HG03457 (cell line): ENCODE measurements around the gene CEP44.
"Not testable (repeated sequence)": the region's sequence is repeated elsewhere in the genome, so short reads cannot be mapped to it uniquely, and the experiment has no call there.

Source experiments
- ATAC-seq: cut with Tn5 transposase; IDR thresholded peaks from one replicate; pipeline ENCODE4 v1.9.1; 2021; ENCODE audit warnings: moderate number of reproducible peaks; ENCODE audit not compliant: unreplicated experiment

CEP44 gene

GRCh38 chr4:174320494-174321199 is 36.9 kb downstream of the CEP44 start:
- no peak for ATAC-seq

- no peak for ATAC-seq
Observed at GRCh38 chr4:174324236-174324635, 40.5 kb downstream of the CEP44 start.

GRCh38 chr4:174324725-174325124 is 41.0 kb downstream of the CEP44 start:
- ATAC-seq = no peak

- no peak for ATAC-seq
Observed at GRCh38 chr4:174332741-174333493, 49.2 kb downstream of the CEP44 start.

- peak; percentile 92 for ATAC-seq
Observed at GRCh38 chr4:174334628-174335027, 50.9 kb downstream of the CEP44 start.

- no peak for ATAC-seq
Observed at GRCh38 chr4:174340714-174341113, 57.0 kb downstream of the CEP44 start.

GRCh38 chr4:174349156-174349555 is 65.4 kb downstream of the CEP44 start:
- ATAC-seq = no peak

GRCh38 chr4:174352061-174352819 is 68.5 kb downstream of the CEP44 start:
- no peak for ATAC-seq

- ATAC-seq = no peak
Observed at GRCh38 chr4:174357321-174357720, 73.6 kb downstream of the CEP44 start.

- peak; percentile 57 for ATAC-seq
Observed at GRCh38 chr4:174358410-174358809, 74.7 kb downstream of the CEP44 start.

GRCh38 chr4:174358829-174359228 is 75.1 kb downstream of the CEP44 start:
- ATAC-seq = peak; percentile 99

GRCh38 chr4:174362340-174362739 is 78.6 kb downstream of the CEP44 start:
- no peak for ATAC-seq

GRCh38 chr4:174363782-174364181 is 80.1 kb downstream of the CEP44 start:
- not testable (repeated sequence) for ATAC-seq

- no peak for ATAC-seq
Observed at GRCh38 chr4:174365018-174365587, 81.4 kb downstream of the CEP44 start.

- no peak for ATAC-seq
Observed at GRCh38 chr4:174369985-174370384, 86.3 kb downstream of the CEP44 start.

- ATAC-seq = no peak
Observed at GRCh38 chr4:174373821-174374220, 90.1 kb downstream of the CEP44 start.

GRCh38 chr4:174375422-174375821 is 91.7 kb downstream of the CEP44 start:
- no peak for ATAC-seq

GRCh38 chr4:174377613-174378012 is 93.9 kb downstream of the CEP44 start:
- ATAC-seq = no peak

- ATAC-seq = no peak
Observed at GRCh38 chr4:174378951-174379350, 95.2 kb downstream of the CEP44 start.

- ATAC-seq = not testable (repeated sequence)
Observed at GRCh38 chr4:174380206-174380605, 96.5 kb downstream of the CEP44 start.

- no peak for ATAC-seq
Observed at GRCh38 chr4:174380699-174381439, 97.2 kb downstream of the CEP44 start.
